ENCODE data around the gene CAMTA1.

CAMTA1 gene

GRCh38 chr1:6971048-6971447, 185.8 kb downstream of the CAMTA1 start:
- TF ChIP-seq JUND (IDR thresholded peaks at IDR 0.05; ENCODE audit: low read depth): no peak
- in situ Hi-C loops (cut with HindIII; ENCODE audit: low pct_unique_long_range_greater_than_20kb, low sequenced_read_pairs): no loop called here
- DNase-seq (ENCODE audit: low read depth in 1 of 2, low spot score in 1 of 2): no peak

- in situ Hi-C loops (cut with HindIII; ENCODE audit: low pct_unique_long_range_greater_than_20kb, low sequenced_read_pairs): no loop called here
- DNase-seq (ENCODE audit: low read depth in 1 of 2, low spot score in 1 of 2): no peak
- no peak for TF ChIP-seq JUND (IDR thresholded peaks at IDR 0.05; ENCODE audit: low read depth)
These were observed 186.4 kb downstream of the CAMTA1 start for GRCh38 chr1:6971699-6972098.

GRCh38 chr1:6972399-6972798, 187.1 kb downstream of the CAMTA1 start:
- no peak for TF ChIP-seq JUND (IDR thresholded peaks at IDR 0.05; ENCODE audit: low read depth)
- DNase-seq (ENCODE audit: low read depth in 1 of 2, low spot score in 1 of 2): no peak
- in situ Hi-C loops (cut with HindIII; ENCODE audit: low pct_unique_long_range_greater_than_20kb, low sequenced_read_pairs): no loop called here

GRCh38 chr1:6975331-6976043, 190.2 kb downstream of the CAMTA1 start:
- in situ Hi-C loops (cut with HindIII; ENCODE audit: low pct_unique_long_range_greater_than_20kb, low sequenced_read_pairs): no loop called here
- TF ChIP-seq JUND (IDR thresholded peaks at IDR 0.05; ENCODE audit: low read depth): no peak
- no peak for DNase-seq (ENCODE audit: low read depth in 1 of 2, low spot score in 1 of 2)

- no peak for DNase-seq (ENCODE audit: low read depth in 1 of 2, low spot score in 1 of 2)
- TF ChIP-seq JUND (IDR thresholded peaks at IDR 0.05; ENCODE audit: low read depth): no peak
- in situ Hi-C loops (cut with HindIII; ENCODE audit: low pct_unique_long_range_greater_than_20kb, low sequenced_read_pairs): no loop called here
These were observed 190.8 kb downstream of the CAMTA1 start for GRCh38 chr1:6976044-6976375.

- DNase-seq (ENCODE audit: low read depth in 1 of 2, low spot score in 1 of 2): no peak
- in situ Hi-C loops (cut with HindIII; ENCODE audit: low pct_unique_long_range_greater_than_20kb, low sequenced_read_pairs): no loop called here
- TF ChIP-seq JUND (IDR thresholded peaks at IDR 0.05; ENCODE audit: low read depth): no peak
These were observed 193.9 kb downstream of the CAMTA1 start for GRCh38 chr1:6979003-6979613.

GRCh38 chr1:6981595-6981994, 196.3 kb downstream of the CAMTA1 start:
- no peak for TF ChIP-seq JUND (IDR thresholded peaks at IDR 0.05; ENCODE audit: low read depth)
- in situ Hi-C loops (cut with HindIII; ENCODE audit: low pct_unique_long_range_greater_than_20kb, low sequenced_read_pairs): no loop called here
- no peak for DNase-seq (ENCODE audit: low read depth in 1 of 2, low spot score in 1 of 2)

- TF ChIP-seq JUND (IDR thresholded peaks at IDR 0.05; ENCODE audit: low read depth): no peak
- no peak for DNase-seq (ENCODE audit: low read depth in 1 of 2, low spot score in 1 of 2)
- in situ Hi-C loops (cut with HindIII; ENCODE audit: low pct_unique_long_range_greater_than_20kb, low sequenced_read_pairs): no loop called here
These were observed 197.2 kb downstream of the CAMTA1 start for GRCh38 chr1:6982443-6982842.

- no peak for DNase-seq (ENCODE audit: low read depth in 1 of 2, low spot score in 1 of 2)
- TF ChIP-seq JUND (IDR thresholded peaks at IDR 0.05; ENCODE audit: low read depth): no peak
- in situ Hi-C loops (cut with HindIII; ENCODE audit: low pct_unique_long_range_greater_than_20kb, low sequenced_read_pairs): no loop called here
These were observed 197.6 kb downstream of the CAMTA1 start for GRCh38 chr1:6982860-6983259.

GRCh38 chr1:6984536-6984935, 199.3 kb downstream of the CAMTA1 start:
- TF ChIP-seq JUND (IDR thresholded peaks at IDR 0.05; ENCODE audit: low read depth): no peak
- in situ Hi-C loops (cut with HindIII; ENCODE audit: low pct_unique_long_range_greater_than_20kb, low sequenced_read_pairs): no loop called here
- DNase-seq (ENCODE audit: low read depth in 1 of 2, low spot score in 1 of 2): no peak

GRCh38 chr1:6984986-6985385, 199.7 kb downstream of the CAMTA1 start:
- no peak for TF ChIP-seq JUND (IDR thresholded peaks at IDR 0.05; ENCODE audit: low read depth)
- in situ Hi-C loops (cut with HindIII; ENCODE audit: low pct_unique_long_range_greater_than_20kb, low sequenced_read_pairs): no loop called here
- no peak for DNase-seq (ENCODE audit: low read depth in 1 of 2, low spot score in 1 of 2)

GRCh38 chr1:6985549-6986276, 200.5 kb downstream of the CAMTA1 start:
- TF ChIP-seq JUND (IDR thresholded peaks at IDR 0.05; ENCODE audit: low read depth): no peak
- DNase-seq (ENCODE audit: low read depth in 1 of 2, low spot score in 1 of 2): no peak
- in situ Hi-C loops (cut with HindIII; ENCODE audit: low pct_unique_long_range_greater_than_20kb, low sequenced_read_pairs): no loop called here

GRCh38 chr1:6986281-6986680, 201.0 kb downstream of the CAMTA1 start:
- no peak for DNase-seq (ENCODE audit: low read depth in 1 of 2, low spot score in 1 of 2)
- TF ChIP-seq JUND (IDR thresholded peaks at IDR 0.05; ENCODE audit: low read depth): no peak
- in situ Hi-C loops (cut with HindIII; ENCODE audit: low pct_unique_long_range_greater_than_20kb, low sequenced_read_pairs): no loop called here
